Measurements from ENCODE around the gene TCF7L2.
A peak's percentile ranks its signal among the peaks of the same experiment; 100 is the strongest.

TCF7L2 gene

GRCh38 chr10:113128450-113129070 is 178.5 kb downstream of the TCF7L2 start:
- no peak for DNase-seq

- DNase-seq = no peak
Observed at GRCh38 chr10:113129117-113129516, 179.1 kb downstream of the TCF7L2 start.

- no peak for DNase-seq
Observed at GRCh38 chr10:113130014-113130641, 180.1 kb downstream of the TCF7L2 start.

GRCh38 chr10:113131613-113132261 is 181.7 kb downstream of the TCF7L2 start:
- peak; percentile 93 for DNase-seq

- DNase-seq = peak; percentile 71
Observed at GRCh38 chr10:113132591-113133121, 182.6 kb downstream of the TCF7L2 start.

- DNase-seq = peak; percentile 84
Observed at GRCh38 chr10:113133497-113134115, 183.6 kb downstream of the TCF7L2 start.

GRCh38 chr10:113135025-113135424 is 185.0 kb downstream of the TCF7L2 start:
- no peak for DNase-seq

- DNase-seq = no peak
Observed at GRCh38 chr10:113137941-113138685, 188.1 kb downstream of the TCF7L2 start.

DNA sequence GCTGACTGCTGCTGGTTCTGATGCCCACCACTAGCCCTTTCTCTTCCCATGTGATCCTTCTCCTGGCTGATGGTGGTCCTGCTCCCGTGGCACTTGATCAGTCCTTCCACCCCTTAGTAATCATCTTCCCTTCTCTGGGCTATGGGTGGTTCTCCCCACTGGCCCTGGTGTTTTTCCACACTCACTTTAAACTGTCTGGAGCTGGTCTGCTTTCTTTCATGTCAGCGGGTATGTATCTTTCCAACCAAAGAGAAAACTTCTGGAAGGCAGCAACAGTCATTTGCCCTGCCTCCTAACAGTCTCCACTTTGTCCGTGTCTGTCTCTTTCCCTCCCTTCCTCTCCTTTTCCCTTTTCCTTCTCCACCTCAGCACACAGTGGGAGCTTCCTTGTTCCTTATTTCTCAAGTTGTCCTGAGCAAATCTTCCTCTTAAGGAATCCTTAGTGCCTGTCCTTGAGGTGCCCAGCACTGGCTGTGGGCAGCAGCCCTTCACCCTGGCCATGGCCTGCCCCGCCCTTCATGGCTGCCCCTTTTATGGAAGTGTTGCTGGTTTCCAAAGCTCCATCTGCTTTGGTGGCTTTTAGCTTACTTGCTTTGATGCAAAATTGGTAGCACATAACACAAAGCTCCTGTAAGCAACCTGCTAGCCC is 189.0 kb downstream of the TCF7L2 start:
- no peak for DNase-seq

DNA sequence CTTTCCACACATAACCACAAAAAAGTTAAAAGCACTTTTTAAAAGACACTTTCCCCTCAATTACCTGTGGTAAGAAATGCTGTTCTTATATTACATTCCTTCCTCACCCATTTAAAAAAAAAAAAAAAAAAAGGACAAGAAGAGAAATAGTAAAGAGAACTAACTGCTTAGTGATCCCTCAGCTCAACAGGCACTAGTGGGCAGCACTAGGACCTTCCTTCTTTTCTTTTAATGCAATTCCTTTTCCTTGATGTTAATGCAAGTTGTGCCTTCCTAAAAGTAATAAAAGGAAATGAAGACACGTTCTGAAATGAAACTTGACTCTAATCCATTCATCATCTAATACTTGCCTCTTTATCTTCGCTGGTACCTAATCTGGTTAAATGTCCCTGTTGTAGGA is 189.7 kb downstream of the TCF7L2 start:
- DNase-seq = peak; percentile 32

DNA sequence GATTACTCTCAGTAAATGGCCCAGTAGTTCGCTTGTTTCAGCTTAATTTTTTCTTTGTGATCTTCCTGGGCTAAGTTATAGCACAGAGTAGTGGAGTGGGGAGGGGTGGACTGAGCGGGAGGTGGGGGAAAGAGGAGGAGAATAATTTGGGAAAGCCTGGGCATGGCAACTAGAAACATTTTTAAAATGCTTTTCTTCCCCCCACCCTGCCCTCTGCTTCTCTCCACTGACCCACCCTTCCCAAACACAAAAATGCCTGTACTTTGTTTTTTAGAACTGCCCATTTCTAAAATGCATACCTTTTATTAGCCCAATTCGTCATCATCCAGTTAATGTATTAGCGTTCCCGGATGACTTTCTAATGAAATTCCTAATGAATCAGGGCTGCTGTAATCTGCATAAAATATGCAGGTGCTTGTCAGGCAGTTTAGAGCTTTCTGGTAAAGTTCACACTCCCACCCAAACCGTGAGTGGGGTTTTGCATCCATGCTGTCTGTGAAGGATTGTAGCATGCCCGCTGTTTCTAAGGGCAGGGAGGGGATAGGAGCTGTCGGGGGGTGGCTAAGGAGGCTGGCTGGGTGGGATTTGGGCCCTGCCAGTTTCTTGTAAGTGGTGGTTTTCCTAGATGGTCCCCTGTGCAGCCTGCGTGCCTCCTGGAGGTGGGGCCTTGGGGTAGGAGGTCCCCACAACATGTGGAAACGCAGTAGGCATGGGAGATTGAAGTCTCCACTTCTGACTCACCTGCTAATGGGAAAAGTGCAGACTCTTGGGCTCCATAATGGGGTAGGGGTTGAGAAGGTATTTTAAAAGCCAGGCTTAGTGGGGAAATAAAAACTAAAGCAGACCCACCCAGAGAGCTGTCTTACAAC is 190.3 kb downstream of the TCF7L2 start:
- DNase-seq = no peak

DNA sequence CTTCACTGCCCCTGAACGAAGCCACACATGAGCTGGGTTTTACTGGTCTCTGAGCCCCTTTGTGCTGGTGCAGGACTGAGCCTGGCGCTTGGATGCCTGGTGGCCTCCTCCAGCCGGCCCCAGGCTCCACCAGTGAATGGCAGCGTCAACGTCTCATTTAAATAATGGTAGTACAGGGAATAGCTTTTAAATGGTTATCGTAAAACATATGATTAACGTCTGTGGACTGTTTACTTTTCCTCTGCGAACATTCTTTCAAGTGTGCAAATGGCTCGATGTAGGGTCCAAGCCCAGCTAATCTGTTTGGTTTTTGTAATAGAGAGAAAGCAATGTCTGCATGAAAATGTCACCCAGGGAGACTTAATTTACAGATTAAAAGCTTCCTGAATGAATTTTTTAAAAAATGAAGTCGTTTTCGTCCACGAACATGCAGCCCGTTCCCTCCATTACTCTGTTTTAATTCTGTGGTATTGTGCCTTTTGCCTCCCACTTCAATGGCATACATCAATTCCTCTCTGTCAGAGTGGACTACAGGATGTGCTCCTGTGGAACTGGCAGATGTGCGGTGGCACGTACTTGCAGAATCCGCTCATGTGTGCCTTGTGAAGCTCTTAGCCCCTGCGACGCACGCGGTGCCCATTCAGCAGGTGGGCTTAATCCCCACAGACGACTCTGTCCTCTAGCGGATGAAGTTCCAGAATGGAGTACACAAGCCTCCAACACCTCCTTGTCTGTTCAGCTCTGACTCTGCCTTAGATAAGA is 192.7 kb downstream of the TCF7L2 start:
- DNase-seq = no peak

- DNase-seq = no peak
Observed at GRCh38 chr10:113144576-113144975, 194.5 kb downstream of the TCF7L2 start.

DNA sequence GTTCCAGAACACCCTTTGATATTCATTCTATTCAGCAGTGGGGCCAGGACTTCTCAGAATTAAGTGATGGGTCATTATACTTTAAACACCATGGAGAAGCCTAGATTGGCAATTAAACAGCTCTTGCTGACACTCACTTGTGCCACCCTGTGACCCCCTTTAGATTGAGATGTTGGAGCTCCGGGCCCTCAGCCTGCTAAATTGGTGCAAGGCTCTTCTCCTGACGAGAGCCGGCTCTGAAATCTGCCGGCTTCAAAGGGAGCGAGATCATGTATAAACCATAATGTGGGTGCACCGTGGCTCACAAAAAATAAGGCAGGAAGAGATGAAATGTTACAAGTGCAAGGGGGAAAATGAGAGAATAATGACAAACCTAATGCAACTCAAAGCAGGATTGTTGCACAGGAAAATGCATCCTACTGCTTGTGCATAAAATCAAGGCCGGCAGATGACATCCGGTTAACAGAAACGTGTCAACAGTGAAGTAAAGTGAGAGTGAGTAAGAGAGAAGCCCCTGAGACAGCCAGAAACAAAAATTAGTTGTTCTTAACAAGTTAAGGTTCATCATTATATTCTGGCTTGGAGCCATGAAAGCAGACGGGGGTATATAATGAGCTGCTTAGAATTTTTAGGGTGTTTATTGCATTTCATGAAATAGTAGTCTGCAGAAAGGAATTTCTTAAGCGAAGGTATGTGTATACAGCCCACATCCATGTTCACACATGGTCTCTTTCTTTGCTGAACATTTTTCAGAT is 198.2 kb downstream of the TCF7L2 start:
- no peak for DNase-seq

DNA sequence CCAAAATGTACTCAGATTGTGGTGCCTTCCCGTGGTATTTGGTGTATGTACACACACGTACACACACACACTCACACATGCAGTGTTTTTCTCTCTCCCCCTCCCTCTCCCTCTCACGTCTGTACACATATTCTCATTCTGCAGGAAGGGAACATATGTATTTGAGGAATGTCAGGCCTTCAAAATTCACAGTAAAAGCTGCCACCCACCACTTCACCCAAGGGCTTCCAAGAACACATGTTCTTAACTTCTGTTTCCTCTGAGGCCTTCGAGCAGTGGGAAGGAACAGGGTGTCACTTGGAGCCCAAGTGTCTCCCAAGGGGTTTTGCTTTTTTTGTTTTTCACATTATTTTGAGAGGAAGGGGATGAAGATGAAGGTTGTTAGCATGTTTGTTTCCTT is 198.9 kb downstream of the TCF7L2 start:
- peak; percentile 43 for DNase-seq

GRCh38 chr10:113149626-113150025 is 199.6 kb downstream of the TCF7L2 start:
- no peak for DNase-seq

DNA sequence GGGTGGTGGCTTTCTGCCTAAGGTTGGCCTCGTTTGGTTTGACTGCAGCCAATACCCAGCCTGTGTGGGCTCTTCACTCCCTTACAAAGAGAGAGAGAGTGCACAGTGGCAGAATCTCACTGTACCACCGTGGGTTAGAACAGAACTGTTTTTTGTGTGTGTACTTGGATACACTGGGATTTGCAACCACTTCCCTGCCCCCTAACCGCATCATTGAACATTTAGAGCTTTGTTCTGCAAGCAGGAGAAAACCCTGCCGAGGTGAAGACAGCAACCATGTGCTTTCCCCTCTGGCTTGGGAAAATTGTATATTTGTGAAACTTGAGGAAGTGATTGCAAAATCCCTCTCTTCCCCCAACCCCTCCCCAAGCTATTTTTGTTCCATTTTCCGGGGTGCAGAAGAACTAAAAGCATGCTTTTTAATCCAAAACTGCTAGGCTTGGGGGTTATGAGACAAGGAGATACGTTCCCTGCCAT is 201.2 kb downstream of the TCF7L2 start:
- DNase-seq = no peak

- DNase-seq = peak; percentile 28
Observed at GRCh38 chr10:113153493-113154102, 203.6 kb downstream of the TCF7L2 start.

DNA sequence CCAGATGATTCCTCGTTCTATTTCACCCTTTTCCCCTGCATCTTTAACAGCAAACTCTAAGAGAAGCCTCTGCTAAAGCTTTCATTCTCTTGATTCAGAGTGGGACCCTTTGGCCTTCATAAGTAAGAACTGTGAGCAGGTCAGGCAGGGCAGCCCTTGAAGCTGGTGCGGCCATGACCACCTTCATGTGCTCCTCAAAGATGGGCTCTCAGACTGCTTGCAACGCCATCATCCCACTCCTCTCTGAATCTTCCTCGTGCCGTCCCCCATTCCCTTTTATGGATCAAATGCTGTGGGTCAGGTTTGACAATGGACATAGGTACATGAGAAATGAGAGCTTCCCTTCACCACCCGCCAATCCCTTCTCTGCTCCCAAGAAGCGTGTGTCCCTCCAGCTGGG is 207.4 kb downstream of the TCF7L2 start:
- no peak for DNase-seq

Data from fibroblast of skin of right biceps (primary cell).